IMR-90 (cell line): ENCODE results near the gene ZNF554. TPM values are rescaled to one million over a fixed set of nuclear protein-coding genes. Genes with fewer than 3 reads are reported as not detected.

Experiments used
- ATAC-seq: fragments of 200-7000 bp; cut with Tn5 transposase; 2 replicates; pipeline ENCODE4 v1.9.1; 2020; ENCODE audit warnings: low read depth, mild to moderate bottlenecking, moderate library complexity
- BruUV-seq: library from RNA; stranded (reverse); fragments of 400-500 nt; replicated peaks from 2 replicates; lab custom pipeline; 2021; lab: Mats Ljungman, UMichigan
- CTCF ChIA-PET: fragments of 300-600 bp; formaldehyde crosslinking; extraction: SDS; loops from one replicate; lab custom pipeline; 2021; ENCODE audit warnings: antibody characterized with exemption; lab: Yijun Ruan, JAX
- POLR2A ChIA-PET: fragments of 300-600 bp; sonication (Branson Sonifier 250); formaldehyde crosslinking; loops from one replicate; lab custom pipeline; 2022; ENCODE audit warnings: antibody characterized with exemption; ENCODE audit not compliant: unreplicated experiment; lab: Charles Lee
- DNase-seq: peaks from one replicate; pipeline ENCODE4 v3.0.0; 2013
- H2AFZ ChIP-seq: replicated peaks from 2 replicates; pipeline ENCODE3; 2013; ENCODE audit warnings: low read length, mild to moderate bottlenecking; ENCODE audit not compliant: poor library complexity
- H2AK5ac ChIP-seq: 2 replicates; pipeline ENCODE4 v1.6.1; 2013; ENCODE audit warnings: low read depth, low read length, inconsistent platforms
- H2AK9ac ChIP-seq: replicated peaks from 2 replicates; pipeline ENCODE3; 2013; ENCODE audit warnings: mild to moderate bottlenecking, low read depth, low read length, moderate library complexity; ENCODE audit not compliant: poor library complexity
- H2BK120ac ChIP-seq: 2 replicates; pipeline ENCODE4 v1.6.1; 2013; ENCODE audit warnings: low read depth, low read length, inconsistent platforms
- H2BK15ac ChIP-seq: 3 replicates; pipeline ENCODE4 v1.6.1; 2013; ENCODE audit warnings: low read depth, low read length, inconsistent platforms
- H2BK20ac ChIP-seq: 2 replicates; pipeline ENCODE4 v1.6.1; 2013; ENCODE audit warnings: low read depth, mild to moderate bottlenecking, inconsistent platforms, low read length, moderate library complexity
- H2BK5ac ChIP-seq: 2 replicates; pipeline ENCODE4 v1.6.1; 2013; ENCODE audit warnings: mild to moderate bottlenecking, low read depth, low read length, inconsistent platforms; ENCODE audit not compliant: poor library complexity, severe bottlenecking
- H3K14ac ChIP-seq: replicated peaks from 2 replicates; pipeline ENCODE4 v1.6.1; 2013; ENCODE audit warnings: low read depth, low read length, inconsistent platforms
- H3K18ac ChIP-seq: 2 replicates; pipeline ENCODE4 v1.6.1; 2013; ENCODE audit warnings: low read depth, low read length, control low read depth
- H3K23ac ChIP-seq: 2 replicates; pipeline ENCODE4 v1.6.1; 2013; ENCODE audit warnings: low read depth, low read length, inconsistent platforms
- H3K27ac ChIP-seq: 2 replicates; pipeline ENCODE4 v1.5.1; 2013; ENCODE audit warnings: mild to moderate bottlenecking, control low read depth, low read length; ENCODE audit not compliant: insufficient read depth
- H3K27me3 ChIP-seq: 2 replicates; pipeline ENCODE4 v1.6.1; 2013; ENCODE audit warnings: low read length; ENCODE audit not compliant: control insufficient read depth, insufficient read depth
- H3K36me3 ChIP-seq: 2 replicates; pipeline ENCODE4 v1.6.1; 2013; ENCODE audit warnings: low read length, mixed read lengths; ENCODE audit not compliant: control insufficient read depth, insufficient read depth
- H3K4ac ChIP-seq: 2 replicates; pipeline ENCODE4 v1.6.1; 2013; ENCODE audit warnings: low read depth, low read length, inconsistent platforms
- H3K4me1 ChIP-seq: 2 replicates; pipeline ENCODE4 v1.6.1; 2013; ENCODE audit warnings: low read length, mixed read lengths; ENCODE audit not compliant: control insufficient read depth, insufficient read depth
- H3K4me2 ChIP-seq: 2 replicates; pipeline ENCODE4 v1.6.1; 2013; ENCODE audit warnings: low read depth, mild to moderate bottlenecking, control low read depth, low read length, moderate library complexity
- H3K4me3 ChIP-seq: 2 replicates; pipeline ENCODE4 v1.5.1; 2013; ENCODE audit warnings: low read depth, mild to moderate bottlenecking, control low read depth, low read length, moderate library complexity; ENCODE audit not compliant: insufficient read depth
- H3K56ac ChIP-seq: 2 replicates; pipeline ENCODE4 v1.6.1; 2013; ENCODE audit warnings: low read length, inconsistent platforms; ENCODE audit not compliant: insufficient read depth; ENCODE audit errors: extremely low read depth
- H3K79me1 ChIP-seq, 2 experiments: 2 replicates each; pipeline ENCODE4 v1.6.1; 2013; ENCODE audit warnings: low read length in 2 of 2, inconsistent platforms in 1 of 2, low read depth in 1 of 2
- H3K9ac ChIP-seq: 2 replicates; pipeline ENCODE4 v1.6.1; 2013; ENCODE audit warnings: low read depth, low read length, control low read depth
- H3K9me1 ChIP-seq: 2 replicates; pipeline ENCODE4 v1.6.1; 2013; ENCODE audit warnings: low read length, inconsistent platforms; ENCODE audit not compliant: insufficient read depth
- H3K9me3 ChIP-seq: 2 replicates; pipeline ENCODE4 v1.6.1; 2013; ENCODE audit warnings: low read length; ENCODE audit not compliant: control insufficient read depth, insufficient read depth
- H4K20me1 ChIP-seq: 2 replicates; pipeline ENCODE4 v1.6.1; 2013; ENCODE audit warnings: low read length, inconsistent platforms; ENCODE audit not compliant: insufficient read depth
- H4K5ac ChIP-seq: 2 replicates; pipeline ENCODE4 v1.6.1; 2013; ENCODE audit warnings: mild to moderate bottlenecking, low read depth, low read length, control low read depth
- H4K8ac ChIP-seq, 2 experiments: 2 replicates each; pipeline ENCODE4 v1.6.1; 2013; ENCODE audit warnings: low read depth in 2 of 2, low read length in 2 of 2, control low read depth in 1 of 2, inconsistent platforms in 1 of 2
- H4K91ac ChIP-seq: 2 replicates; pipeline ENCODE4 v1.6.1; 2013; ENCODE audit warnings: low read depth, low read length, inconsistent platforms; ENCODE audit not compliant: insufficient read depth
- BHLHE40 ChIP-seq: fragments of 150-350 bp; IDR thresholded peaks from 2 replicates; pipeline ENCODE4 v1.6.1; 2016; ENCODE audit warnings: mild to moderate bottlenecking, low read depth, low read length
- CHD1 ChIP-seq: IDR thresholded peaks from 2 replicates; pipeline ENCODE4 v1.6.1; 2012; ENCODE audit warnings: low read depth, low read length, improper control_type of control experiment
- CTCF ChIP-seq: conservative IDR thresholded peaks from 2 replicates; pipeline ENCODE4 v1.5.1; 2012; ENCODE audit warnings: mild to moderate bottlenecking, low read depth, low read length, improper control_type of control experiment
- ELK1 ChIP-seq: fragments of 150-350 bp; IDR thresholded peaks from 2 replicates; pipeline ENCODE4 v1.6.1; 2016; ENCODE audit warnings: low read depth, mild to moderate bottlenecking, low read length, moderate library complexity, borderline replicate concordance
- FOS ChIP-seq: fragments of 150-350 bp; IDR thresholded peaks from 2 replicates; pipeline ENCODE4 v1.6.1; 2016; ENCODE audit warnings: low read depth, low read length
- NFE2L2 ChIP-seq: fragments of 150-350 bp; IDR thresholded peaks from 2 replicates; pipeline ENCODE4 v1.6.1; 2016; ENCODE audit warnings: low read depth, mild to moderate bottlenecking, low read length
- POLR2A ChIP-seq: IDR thresholded peaks from 2 replicates; pipeline ENCODE4 v1.6.1; 2012; ENCODE audit warnings: mild to moderate bottlenecking, low read depth, low read length
- RAD21 ChIP-seq: IDR thresholded peaks from 2 replicates; pipeline ENCODE4 v1.6.1; 2012; ENCODE audit warnings: low read length, improper control_type of control experiment
- RFX5 ChIP-seq: IDR thresholded peaks from 2 replicates; pipeline ENCODE4 v1.8.0; 2012; ENCODE audit warnings: low read depth, mild to moderate bottlenecking, low read length, moderate library complexity
- SMC3 ChIP-seq: fragments of 150-350 bp; IDR thresholded peaks from 2 replicates; pipeline ENCODE4 v1.6.1; 2016; ENCODE audit warnings: low read depth, mild to moderate bottlenecking, antibody characterized with exemption, low read length, moderate library complexity
- USF2 ChIP-seq: fragments of 150-350 bp; IDR thresholded peaks from 2 replicates; pipeline ENCODE4 v1.6.1; 2017; ENCODE audit warnings: mild to moderate bottlenecking, antibody characterized with exemption, low read length, low read depth
- WGBS, 2 experiments: methylation state at CpG; one replicate each; pipeline versions ENCODE4 v1.1.5 to v1.1.7; 2013; ENCODE audit warnings: missing lambda C conversion rate in 2 of 2; ENCODE audit not compliant: insufficient read length in 1 of 2; ENCODE audit errors: extremely low coverage in 2 of 2; 5-methylcytosine and 5-hydroxymethylcytosine counted together
- dilution Hi-C: fragments of 300-500 bp; cut with HindIII; formaldehyde crosslinking; loops from one replicate; pipeline ENCODE4 v1.14.3; 2018; ENCODE audit warnings: low sequenced_read_pairs; ENCODE audit not compliant: unreplicated experiment
- in situ Hi-C: fragments of 300-500 bp; cut with MboI; formaldehyde crosslinking; loops from 3 replicates; pipeline ENCODE4 v1.14.3; 2019; ENCODE audit warnings: low sequenced_read_pairs, inconsistent platforms, mixed read lengths
- intact Hi-C: fragments of 100-400 bp; cut with micrococcal nuclease; formaldehyde crosslinking; loops from 2 replicates; pipeline ENCODE4 v1.10.0; 2022
- polyA plus RNA-seq, 3 experiments: library from polyadenylated mRNA; depleted of rRNA; stranded (reverse); fragments of >200 nt; gene quantifications; 2 replicates each; pipeline ENCODE4 v1.2.3, GENCODE V29; 2012; ENCODE audit warnings: low replicate concordance in 1 of 3
- total RNA-seq: library from RNA; depleted of rRNA; stranded (reverse); fragments of >200 nt; gene quantifications from 2 replicates; pipeline ENCODE4 v1.2.3, GENCODE V29; 2012

Gene ZNF554
- total and polyA plus RNA-seq, 2 of the 4 experiments (the other 2 are of a cell fraction), result 1.5 to 3.0 TPM

- TF ChIP-seq RAD21, result no peak
- no peak for TF ChIP-seq POLR2A
- TF ChIP-seq ELK1, result no peak
Observed at GRCh38 chr19:2783781-2784145, 35.9 kb upstream of the ZNF554 start (continued).

- no peak within 1 kb of the TSS for H2BK120ac ChIP-seq
- peak within 1 kb of the TSS; percentile 41; the same call in 1 of the 2 replicates for H3K4ac ChIP-seq
- no peak within 1 kb of the TSS for H2BK5ac ChIP-seq
- peak within 1 kb of the TSS; percentile 98 for H2AK9ac ChIP-seq
- dilution Hi-C loops, result no loop called here
- ChIA-PET CTCF (no interaction called here), POLR2A (no interaction called here)
- H2AK5ac ChIP-seq, result peak within 1 kb of the TSS; percentile 45; the same call in 1 of the 2 replicates
- peak within 1 kb of the TSS; percentile 91 for H2AFZ ChIP-seq
- no peaks in the 10 kb centered on the region; the same call in 1 of the 2 replicates for H3K9me1 ChIP-seq
- ATAC-seq, result peak; percentile 94
- H4K5ac ChIP-seq, result no peak within 1 kb of the TSS
- peaks cover 26% of the 10 kb centered on the region for H4K20me1 ChIP-seq
- H3K79me1 ChIP-seq, result peaks cover 21 to 62% of the 10 kb centered on the region in 2 experiments
- peak; percentile 99 for DNase-seq
- H3K4me3 ChIP-seq, result peak within 1 kb of the TSS; percentile 70
- peak within 1 kb of the TSS; percentile 49 for H4K91ac ChIP-seq
- no peaks in the 10 kb centered on the region for H3K27me3 ChIP-seq
- H3K23ac ChIP-seq, result peak within 1 kb of the TSS; percentile 86
- H3K9ac ChIP-seq, result peak within 1 kb of the TSS; percentile 81
- peaks cover 5% of the 10 kb centered on the region for H3K36me3 ChIP-seq
- no peak within 1 kb of the TSS for H2BK20ac ChIP-seq
- H2BK15ac ChIP-seq, result no peak within 1 kb of the TSS
- H4K8ac ChIP-seq, result peak within 1 kb of the TSS; percentile 76 to 78; a peak in 3 of 4 replicates
- peak within 1 kb of the TSS; percentile 98 for H3K4me2 ChIP-seq
- intact Hi-C loops, result no loop called here
- peak within 1 kb of the TSS; percentile 84; the same call in 1 of the 2 replicates for H3K14ac ChIP-seq
- peak within 1 kb of the TSS; percentile 75 for H3K56ac ChIP-seq
- WGBS, 2 experiments, result 4% methylated on average over 31 of the region's 78 CpGs; no CpG with 5 or more reads in 1 of the 2 experiments
- H3K27ac ChIP-seq, result peak within 1 kb of the TSS; percentile 65; the same call in 1 of the 2 replicates
- no TSS peak for BruUV-seq
- H3K18ac ChIP-seq, result no peak within 1 kb of the TSS
- peaks cover 4% of the 10 kb centered on the region; the same call in 1 of the 2 replicates for H3K4me1 ChIP-seq
- in situ Hi-C loops, result no loop called here
- H3K9me3 ChIP-seq, result no peaks in the 10 kb centered on the region
- peak; percentile 79 for TF ChIP-seq POLR2A
- TF ChIP-seq CHD1, result no peak
- no peak for TF ChIP-seq SMC3
- no peak for TF ChIP-seq NFE2L2
- TF ChIP-seq FOS, result no peak
- TF ChIP-seq CTCF, result 0 out of 2 replicates have a peak, but pooled peaks have one; percentile 11
- no peak for TF ChIP-seq RFX5
- peak; percentile 46; the same call in 1 of the 2 replicates for TF ChIP-seq USF2
- TF ChIP-seq BHLHE40, result no peak
Observed at GRCh38 chr19:2785244-2785997, 34.2 kb upstream of the ZNF554 start, which contains the start of gene THOP1. Gene THOP1, plus strand, starts transcription at chr19:2785503. Its CDS starts 160 bp downstream, at chr19:2785663.
